Measurements from ENCODE around the gene KCTD3. TPM values are rescaled to one million over a fixed set of nuclear protein-coding genes. Genes with fewer than 3 reads are reported as not detected.

KCTD3 gene
- total RNA-seq, 3 donors from 2014 or later, result 60.8 to 100.0 (median 87.8) TPM

DNA sequence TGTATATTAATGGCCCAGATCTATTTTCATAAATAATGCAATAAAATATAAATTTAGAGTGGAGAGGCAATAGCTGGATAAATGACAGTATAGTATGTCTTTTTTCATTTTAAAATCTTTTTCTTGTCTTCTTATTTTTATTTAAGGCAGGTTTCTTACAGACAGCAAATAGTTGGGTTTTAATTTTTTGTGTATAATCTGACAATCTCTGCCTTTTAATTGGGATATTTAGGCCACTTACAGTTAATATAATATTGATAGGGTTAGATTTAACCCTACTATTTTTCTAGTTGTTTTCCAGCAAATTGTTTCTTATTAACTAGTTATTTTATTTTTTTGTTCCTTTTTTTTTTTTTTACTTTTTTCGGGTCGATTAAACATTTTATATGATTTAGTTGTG is 23.3 kb upstream of the KCTD3 start:
- DNase-seq (ENCODE audit: low spot score in 2 of 2), result no peak
- Histone ChIP-seq H3K27me3 (no peaks in the 10 kb centered on the region), H3K4me3 (no peak overlapping the region), H3K4me1 (peaks cover 0 to 3% of the 10 kb centered on the region in 2 donors), H3K9me3 (peaks cover 0 to 5% of the 10 kb centered on the region in 2 donors), H3K36me3 (no peaks in the 10 kb centered on the region), H3K27ac (peak overlapping the region in 1 of 2 donors; percentile 37)
- TF ChIP-seq POLR2A (IDR thresholded peaks at IDR 0.05), result no peak
- no peak for TF ChIP-seq POLR2AphosphoS5 (IDR thresholded peaks at IDR 0.05)
- TF ChIP-seq CTCF (IDR thresholded peaks at IDR 0.05), result no peak
- intact Hi-C loops (cut with DNase I; ENCODE audit: low total_unique reads), result no loop called here

GRCh38 chr1:215544566-215544965 is 22.5 kb upstream of the KCTD3 start:
- no peak overlapping the region for H3K27ac ChIP-seq
- H3K36me3 ChIP-seq, result no peaks in the 10 kb centered on the region
- no peak for DNase-seq (ENCODE audit: low spot score in 2 of 2)
- TF ChIP-seq CTCF (IDR thresholded peaks at IDR 0.05), result no peak
- TF ChIP-seq POLR2AphosphoS5 (IDR thresholded peaks at IDR 0.05), result no peak
- TF ChIP-seq POLR2A (IDR thresholded peaks at IDR 0.05), result no peak
- no peaks in the 10 kb centered on the region for H3K27me3 ChIP-seq
- H3K4me1 ChIP-seq, result peaks cover 0 to 3% of the 10 kb centered on the region in 2 donors
- H3K9me3 ChIP-seq, result peaks cover 0 to 5% of the 10 kb centered on the region in 2 donors
- no peak overlapping the region for H3K4me3 ChIP-seq
- intact Hi-C loops (cut with DNase I; ENCODE audit: low total_unique reads), result no loop called here

- DNase-seq (ENCODE audit: low spot score in 2 of 2), result no peak
- Histone ChIP-seq H3K4me3 (no peak overlapping the region), H3K9me3 (peaks cover 0 to 5% of the 10 kb centered on the region in 2 donors), H3K27ac (no peak overlapping the region), H3K27me3 (no peaks in the 10 kb centered on the region), H3K36me3 (no peaks in the 10 kb centered on the region), H3K4me1 (peaks cover 0 to 3% of the 10 kb centered on the region in 2 donors)
- no peak for TF ChIP-seq POLR2AphosphoS5 (IDR thresholded peaks at IDR 0.05)
- no peak for TF ChIP-seq POLR2A (IDR thresholded peaks at IDR 0.05)
- TF ChIP-seq CTCF (IDR thresholded peaks at IDR 0.05), result no peak
- intact Hi-C loops (cut with DNase I; ENCODE audit: low total_unique reads), result no loop called here
Measured at GRCh38 chr1:215545096-215545495, 22.0 kb upstream of the KCTD3 start.

DNA sequence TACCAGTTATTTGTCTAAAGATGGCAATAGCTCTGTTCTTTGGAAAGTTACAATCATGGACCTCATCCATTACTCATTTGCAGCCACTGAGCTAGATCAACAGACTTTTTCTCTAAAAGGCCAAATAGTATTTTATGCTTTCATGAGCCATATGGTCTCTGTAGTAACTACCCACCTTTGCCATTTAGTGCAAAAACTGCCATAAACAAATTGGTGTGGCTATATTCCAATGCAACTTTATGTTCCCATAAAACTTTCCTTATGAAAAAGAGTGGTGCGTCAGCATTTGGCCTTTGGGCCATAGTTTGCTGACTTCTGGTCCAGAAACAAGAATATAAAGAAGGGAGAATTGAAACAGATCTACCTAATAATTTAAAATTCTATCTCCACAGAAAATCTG is 20.1 kb upstream of the KCTD3 start:
- H3K27ac ChIP-seq, result no peak overlapping the region
- no peak for DNase-seq (ENCODE audit: low spot score in 2 of 2)
- H3K27me3 ChIP-seq, result no peaks in the 10 kb centered on the region
- intact Hi-C loops (cut with DNase I; ENCODE audit: low total_unique reads), result no loop called here
- no peaks in the 10 kb centered on the region for H3K4me1 ChIP-seq
- TF ChIP-seq CTCF (IDR thresholded peaks at IDR 0.05) (no peak), POLR2A (IDR thresholded peaks at IDR 0.05) (no peak), POLR2AphosphoS5 (IDR thresholded peaks at IDR 0.05) (no peak)
- H3K9me3 ChIP-seq, result peaks cover 0 to 5% of the 10 kb centered on the region in 2 donors
- H3K4me3 ChIP-seq, result no peak overlapping the region
- no peaks in the 10 kb centered on the region for H3K36me3 ChIP-seq

DNA sequence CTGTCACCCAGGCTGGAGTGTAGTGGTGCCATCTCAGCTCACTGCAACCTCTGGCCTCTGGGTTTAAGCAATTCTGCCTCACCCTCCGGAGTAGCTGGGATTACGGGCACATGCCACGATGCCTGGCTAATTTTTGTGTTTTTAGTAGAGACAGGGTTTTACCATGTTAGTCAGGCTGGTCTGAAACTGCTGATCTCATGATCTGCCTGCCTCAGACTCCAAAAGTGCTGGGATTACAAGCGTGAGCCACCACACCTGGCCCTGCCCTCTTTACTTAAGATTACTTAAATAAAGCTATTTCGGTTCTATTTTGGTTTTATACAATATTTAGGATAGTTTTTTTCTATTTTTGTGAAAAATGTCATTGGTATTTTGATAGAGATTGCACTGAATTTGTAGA is 15.3 kb upstream of the KCTD3 start:
- H3K27me3 ChIP-seq, result no peaks in the 10 kb centered on the region
- H3K36me3 ChIP-seq, result no peaks in the 10 kb centered on the region
- H3K9me3 ChIP-seq, result peaks cover 4 to 11% of the 10 kb centered on the region in 2 donors
- TF ChIP-seq POLR2A (IDR thresholded peaks at IDR 0.05), result no peak
- no peak for TF ChIP-seq POLR2AphosphoS5 (IDR thresholded peaks at IDR 0.05)
- no peak for TF ChIP-seq CTCF (IDR thresholded peaks at IDR 0.05)
- no peak overlapping the region for H3K27ac ChIP-seq
- H3K4me1 ChIP-seq, result no peaks in the 10 kb centered on the region
- DNase-seq (ENCODE audit: low spot score in 2 of 2), result no peak
- intact Hi-C loops (cut with DNase I; ENCODE audit: low total_unique reads), result no loop called here
- no peak overlapping the region for H3K4me3 ChIP-seq
